DOHH2 (cell line): ENCODE measurements around the gene UBIAD1.

ENCODE experiments used
- H3F3A ChIP-seq: fragments of 200-600 bp; sonication (generic), shearing (Covaris generic); 2 replicates; pipeline ENCODE4 v1.6.0; 2016; ENCODE audit warnings: antibody characterized with exemption, mild to moderate bottlenecking; ENCODE audit not compliant: control insufficient read depth, insufficient read depth
- H3K27ac ChIP-seq: fragments of 200-600 bp; sonication (generic); 2 replicates; pipeline ENCODE4 v1.5.1; 2014; ENCODE audit warnings: low read depth, mild to moderate bottlenecking, low read length, moderate library complexity
- H3K27me3 ChIP-seq: fragments of 200-600 bp; sonication (generic); 2 replicates; pipeline ENCODE4 v1.6.1; 2014; ENCODE audit warnings: mild to moderate bottlenecking, low read length, mixed read lengths; ENCODE audit not compliant: control insufficient read depth
- H3K36me3 ChIP-seq: fragments of 200-600 bp; sonication (generic); 2 replicates; pipeline ENCODE4 v1.6.1; 2014; ENCODE audit warnings: mild to moderate bottlenecking, low read length, moderate library complexity, mixed read lengths; ENCODE audit not compliant: control insufficient read depth
- H3K4me1 ChIP-seq: fragments of 200-600 bp; sonication (generic); 2 replicates; pipeline ENCODE4 v1.6.1; 2014; ENCODE audit warnings: mild to moderate bottlenecking, low read length, mixed read lengths; ENCODE audit not compliant: control insufficient read depth
- H3K4me2 ChIP-seq: fragments of 200-600 bp; sonication (generic); 2 replicates; pipeline ENCODE4 v1.6.0; 2014; ENCODE audit warnings: mild to moderate bottlenecking, low read length, moderate library complexity
- H3K4me3 ChIP-seq: fragments of 200-600 bp; sonication (generic); 2 replicates; pipeline ENCODE4 v1.5.1; 2014; ENCODE audit warnings: mild to moderate bottlenecking, low read length, mixed read lengths
- H3K79me2 ChIP-seq: fragments of 200-600 bp; sonication (generic); 2 replicates; pipeline ENCODE4 v1.6.1; 2014; ENCODE audit warnings: mild to moderate bottlenecking, low read length, mixed read lengths; ENCODE audit not compliant: control insufficient read depth
- H3K9me2 ChIP-seq: fragments of 200-600 bp; sonication (generic); replicated peaks from 2 replicates; pipeline ENCODE4 v1.6.1; 2014; ENCODE audit warnings: mild to moderate bottlenecking, low read length, mixed read lengths; ENCODE audit not compliant: control insufficient read depth
- H3K9me3 ChIP-seq: fragments of 200-600 bp; sonication (generic); 2 replicates; pipeline ENCODE4 v1.6.1; 2014; ENCODE audit warnings: antibody characterized with exemption, low read length, mixed read lengths; ENCODE audit not compliant: control insufficient read depth, insufficient read depth
- H4K20me1 ChIP-seq: fragments of 200-600 bp; sonication (generic); 2 replicates; pipeline ENCODE4 v1.6.0; 2014; ENCODE audit warnings: low read depth, mild to moderate bottlenecking, antibody characterized with exemption, low read length, moderate library complexity; ENCODE audit not compliant: control insufficient read depth, insufficient read depth
- CTCF ChIP-seq: fragments of 200-600 bp; sonication (generic); IDR thresholded peaks from one replicate; pipeline ENCODE4 v1.5.1; 2014; ENCODE audit warnings: antibody characterized with exemption, mild to moderate bottlenecking, low read depth, low read length; ENCODE audit not compliant: poor library complexity, severe bottlenecking
- EZH2phosphoT487 ChIP-seq: fragments of 200-600 bp; sonication (generic); IDR thresholded peaks from 2 replicates; pipeline ENCODE4 v1.6.1; 2017; ENCODE audit warnings: borderline replicate concordance, mild to moderate bottlenecking, antibody characterized with exemption, low read length, moderate library complexity, mixed read lengths

UBIAD1 gene

GRCh38 chr1:11284784-11285183, 11.8 kb downstream of the UBIAD1 start:
- H3K27me3 ChIP-seq: no peaks in the 10 kb centered on the region
- peaks cover 58% of the 10 kb centered on the region for H3K36me3 ChIP-seq
- H3K4me3 ChIP-seq: no peak overlapping the region
- no peak overlapping the region for H3K4me2 ChIP-seq
- TF ChIP-seq CTCF (no peak), EZH2phosphoT487 (no peak)
- no peak overlapping the region for H3K27ac ChIP-seq
- no peaks in the 10 kb centered on the region for H4K20me1 ChIP-seq
- no peaks in the 10 kb centered on the region for H3K9me3 ChIP-seq
- H3K9me2 ChIP-seq: no peaks in the 10 kb centered on the region
- peaks cover 67% of the 10 kb centered on the region for H3K79me2 ChIP-seq
- H3F3A ChIP-seq: peaks cover 9% of the 10 kb centered on the region; the same call in 1 of the 2 replicates
- peaks cover 20% of the 10 kb centered on the region for H3K4me1 ChIP-seq

- Histone ChIP-seq H3K27me3 (no peaks in the 10 kb centered on the region), H3K4me1 (peaks cover 7% of the 10 kb centered on the region), H3K4me3 (no peak overlapping the region), H3K79me2 (peaks cover 53% of the 10 kb centered on the region), H3K4me2 (no peak overlapping the region), H3F3A (0 out of 2 replicates have a peak, but pooled peaks cover 4% of the 10 kb centered on the region), H3K36me3 (peaks cover 53% of the 10 kb centered on the region), H3K27ac (no peak overlapping the region), H3K9me3 (no peaks in the 10 kb centered on the region), H4K20me1 (no peaks in the 10 kb centered on the region), H3K9me2 (no peaks in the 10 kb centered on the region)
- TF ChIP-seq EZH2phosphoT487 (no peak), CTCF (no peak)
These were observed 13.1 kb downstream of the UBIAD1 start for GRCh38 chr1:11285883-11286734.

GRCh38 chr1:11286735-11287410, 13.9 kb downstream of the UBIAD1 start:
- Histone ChIP-seq H3K4me1 (no peaks in the 10 kb centered on the region; the same call in 1 of the 2 replicates), H3K27ac (no peak overlapping the region), H3K36me3 (peaks cover 45% of the 10 kb centered on the region), H3K4me2 (no peak overlapping the region), H3K4me3 (no peak overlapping the region), H3K27me3 (no peaks in the 10 kb centered on the region), H3K9me2 (no peaks in the 10 kb centered on the region), H3K9me3 (no peaks in the 10 kb centered on the region), H4K20me1 (no peaks in the 10 kb centered on the region), H3K79me2 (peaks cover 46% of the 10 kb centered on the region), H3F3A (no peaks in the 10 kb centered on the region)
- TF ChIP-seq CTCF: no peak
